Hepatocyte (in vitro differentiated cells): Measurements from ENCODE around the gene GATA2.

Experiments
- CTCF ChIP-seq: fragments of 200-600 bp; sonication (generic); IDR thresholded peaks from 2 replicates; pipeline ENCODE4 v1.5.1; 2016; ENCODE audit warnings: antibody characterized with exemption, mild to moderate bottlenecking; ENCODE audit not compliant: poor library complexity
- EZH2 ChIP-seq: fragments of 200-600 bp; sonication (generic); IDR thresholded peaks from 2 replicates; pipeline ENCODE4 v1.6.1; 2016; ENCODE audit warnings: antibody characterized with exemption, mild to moderate bottlenecking, borderline replicate concordance

- TF ChIP-seq CTCF (no peak), EZH2 (no peak)
These were observed 59.2 kb downstream of the GATA2 start for GRCh38 chr3:128433837-128434165.
